T-cell (primary cell): ENCODE data around the gene IL17D. TPM values are rescaled to one million over a fixed set of nuclear protein-coding genes. Genes with fewer than 3 reads are reported as not detected.

Source experiments
- ATAC-seq, 4 experiments: fragments of 200-7000 bp in 3 of 4; fragments of 150-1000 bp in 1 of 4; cut with Tn5 transposase; replicated peaks in 1 of 4; 1 replicate in 3 of 4; 2 replicates in 1 of 4; pipeline ENCODE4 v1.10.0; 2021; ENCODE audit warnings: moderate library complexity in 3 of 4, mild to moderate bottlenecking in 2 of 4, moderate number of reproducible peaks in 1 of 4
- CTCF ChIA-PET, 2 donors: fragments of 300-600 bp; sonication (Branson Sonifier 250); formaldehyde crosslinking; loops; one replicate each; lab custom pipeline; 2022; ENCODE audit warnings: antibody characterized with exemption in 2 of 2; lab: Charles Lee
- POLR2A ChIA-PET, 2 donors: fragments of 300-600 bp; sonication (Branson Sonifier 250); formaldehyde crosslinking; loops; one replicate each; lab custom pipeline; 2022; ENCODE audit warnings: antibody characterized with exemption in 2 of 2; lab: Charles Lee
- DNase-seq, 35 experiments: peaks; one replicate each; pipeline versions ENCODE4 v3.0.0 to v3.0.0-alpha.2; 2013 to 2023
- H3K27ac ChIP-seq: one replicate; pipeline ENCODE4 v1.5.1; 2013; ENCODE audit warnings: low read length
- H3K27me3 ChIP-seq, 2 experiments: replicated peaks in 1 of 2; 1 replicate in 1 of 2; 2 replicates in 1 of 2; pipeline versions ENCODE4 v1.6.1 to v1.7.0; 2013; ENCODE audit warnings: low read length in 1 of 2, mixed read lengths in 1 of 2; ENCODE audit not compliant: control insufficient read depth in 2 of 2, insufficient read depth in 2 of 2; ENCODE audit errors: extremely low read depth in 1 of 2
- H3K36me3 ChIP-seq, 2 donors: 1 replicate in 1 of 2; 2 replicates in 1 of 2; pipeline versions ENCODE4 v1.6.1 to v1.7.0; 2013; ENCODE audit warnings: low read length in 1 of 2; ENCODE audit not compliant: control insufficient read depth in 2 of 2, insufficient read depth in 1 of 2; ENCODE audit errors: extremely low read depth in 1 of 2
- H3K4me1 ChIP-seq, 2 experiments: 1 replicate in 1 of 2; 2 replicates in 1 of 2; pipeline versions ENCODE4 v1.6.1 to v1.7.0; 2013; ENCODE audit warnings: low read length in 2 of 2, mixed read lengths in 1 of 2; ENCODE audit not compliant: insufficient read depth in 2 of 2, control insufficient read depth in 1 of 2; ENCODE audit errors: extremely low read depth in 1 of 2
- H3K4me3 ChIP-seq, 2 donors: 1 replicate in 1 of 2; 2 replicates in 1 of 2; pipeline versions ENCODE4 v1.5.1 to v1.7.0; 2013; ENCODE audit warnings: mild to moderate bottlenecking in 2 of 2, low read length in 1 of 2, moderate library complexity in 1 of 2; ENCODE audit not compliant: control insufficient read depth in 1 of 2; ENCODE audit errors: extremely low read depth in 1 of 2
- H3K9me3 ChIP-seq: 2 replicates; pipeline ENCODE4 v1.7.0; 2013
- H3K27ac Mint-ChIP-seq, 2 donors: one replicate each; pipeline ENCODE4 v1.8.0; 2020 to 2021; ENCODE audit warnings: mild to moderate bottlenecking in 2 of 2, mixed read lengths in 2 of 2
- H3K27me3 Mint-ChIP-seq, 2 donors: one replicate each; pipeline ENCODE4 v1.8.0; 2021 to 2022; ENCODE audit warnings: mixed read lengths in 2 of 2
- H3K36me3 Mint-ChIP-seq: one replicate; pipeline ENCODE4 v1.8.0; 2021; ENCODE audit warnings: mixed read lengths
- H3K4me1 Mint-ChIP-seq, 3 donors: one replicate each; pipeline ENCODE4 v1.8.0; 2020 to 2022; ENCODE audit warnings: mixed read lengths in 3 of 3, mild to moderate bottlenecking in 1 of 3
- H3K4me3 Mint-ChIP-seq, 3 donors: one replicate each; pipeline ENCODE4 v1.8.0; 2020 to 2022; ENCODE audit warnings: mild to moderate bottlenecking in 3 of 3, mixed read lengths in 3 of 3, moderate library complexity in 3 of 3
- H3K9me3 Mint-ChIP-seq, 3 donors: one replicate each; pipeline ENCODE4 v1.8.0; 2020 to 2022; ENCODE audit warnings: mixed read lengths in 3 of 3
- WGBS: methylation state at CpG from one replicate; pipeline ENCODE4 v1.1.5; 2013; ENCODE audit warnings: missing lambda C conversion rate; ENCODE audit not compliant: insufficient coverage; 5-methylcytosine and 5-hydroxymethylcytosine counted together
- total RNA-seq, 35 experiments: library from RNA in 6 of 35; stranded (reverse) in 6 of 35; fragments of 120-200 nt in 1 of 35; gene quantifications; one replicate each; pipeline versions ENCODE4 v1.2.1 to v1.2.4 and lab custom pipeline; 2013 to 2026

The IL17D gene
- total RNA-seq, 5 donors from 2014 or later (not counting 1 experiment from before 2014, with no cell fraction given): 0.13 to 0.20 (median 0.16) TPM; not detected in 2

DNA sequence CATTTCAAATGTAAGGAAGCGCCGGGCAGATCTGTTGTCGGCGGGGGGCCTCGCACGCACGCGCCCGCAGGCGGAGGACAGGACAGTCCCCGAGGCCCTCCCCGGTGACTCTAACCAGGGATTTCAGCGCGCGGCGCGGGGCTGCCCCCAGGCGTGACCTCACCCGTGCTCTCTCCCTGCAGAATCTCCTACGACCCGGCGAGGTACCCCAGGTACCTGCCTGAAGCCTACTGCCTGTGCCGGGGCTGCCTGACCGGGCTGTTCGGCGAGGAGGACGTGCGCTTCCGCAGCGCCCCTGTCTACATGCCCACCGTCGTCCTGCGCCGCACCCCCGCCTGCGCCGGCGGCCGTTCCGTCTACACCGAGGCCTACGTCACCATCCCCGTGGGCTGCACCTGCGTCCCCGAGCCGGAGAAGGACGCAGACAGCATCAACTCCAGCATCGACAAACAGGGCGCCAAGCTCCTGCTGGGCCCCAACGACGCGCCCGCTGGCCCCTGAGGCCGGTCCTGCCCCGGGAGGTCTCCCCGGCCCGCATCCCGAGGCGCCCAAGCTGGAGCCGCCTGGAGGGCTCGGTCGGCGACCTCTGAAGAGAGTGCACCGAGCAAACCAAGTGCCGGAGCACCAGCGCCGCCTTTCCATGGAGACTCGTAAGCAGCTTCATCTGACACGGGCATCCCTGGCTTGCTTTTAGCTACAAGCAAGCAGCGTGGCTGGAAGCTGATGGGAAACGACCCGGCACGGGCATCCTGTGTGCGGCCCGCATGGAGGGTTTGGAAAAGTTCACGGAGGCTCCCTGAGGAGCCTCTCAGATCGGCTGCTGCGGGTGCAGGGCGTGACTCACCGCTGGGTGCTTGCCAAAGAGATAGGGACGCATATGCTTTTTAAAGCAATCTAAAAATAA lies 18.2 kb downstream of the IL17D start:
- H3K27ac Mint-ChIP-seq: no peak overlapping the region
- H3K4me3 ChIP-seq: peak overlapping the region in 1 of 2 donors; percentile 2
- POLR2A ChIA-PET: no interaction called here
- H3K4me3 Mint-ChIP-seq: peak overlapping the region in 2 of 3 donors; percentile 13 to 54
- no peak overlapping the region for H3K27ac ChIP-seq
- H3K9me3 ChIP-seq: no peaks in the 10 kb centered on the region
- peak in 2 of 35 experiments; percentile 11 to 22 for DNase-seq
- peak; percentile 16 to 69 (median 58) for ATAC-seq
- H3K36me3 Mint-ChIP-seq: peaks cover 3% of the 10 kb centered on the region
- peaks cover 2 to 8% (median 4%) of the 10 kb centered on the region in 3 donors for H3K4me1 Mint-ChIP-seq
- no peaks in the 10 kb centered on the region for H3K36me3 ChIP-seq
- no peaks in the 10 kb centered on the region for H3K9me3 Mint-ChIP-seq
- peaks cover 0 to 40% of the 10 kb centered on the region in 2 experiments for H3K27me3 ChIP-seq
- H3K27me3 Mint-ChIP-seq: peaks cover 0 to 15% of the 10 kb centered on the region in 2 donors
- CTCF ChIA-PET: interaction anchor here in 1 of 2 donors (0.6 kb wide), 1 partner anchor 35 kb away, joined by 9 read pairs; no protein-coding TSS in a partner anchor
- H3K4me1 ChIP-seq: peaks cover 0 to 10% of the 10 kb centered on the region in 2 experiments
- 18% methylated on average over 68 of the region's 81 CpGs for WGBS

DNA sequence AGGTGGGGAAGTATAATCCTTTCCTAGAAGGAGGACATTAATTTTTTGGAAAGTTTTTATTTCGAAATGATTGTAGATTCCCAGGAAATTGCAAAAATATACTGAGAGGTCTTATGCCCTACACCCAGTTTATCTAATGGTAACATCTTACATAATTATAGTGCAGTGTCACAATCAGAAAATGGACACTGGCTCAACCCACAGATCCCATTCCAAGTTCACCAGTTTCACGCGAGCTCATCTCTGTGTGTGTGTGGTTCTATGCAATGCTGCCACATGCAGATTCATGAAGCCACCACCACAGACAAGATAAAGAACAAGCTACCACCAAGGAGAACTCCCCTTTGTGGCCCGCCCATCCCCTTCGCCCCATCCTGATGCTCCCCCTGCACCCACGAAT lies 24.4 kb downstream of the IL17D start:
- ChIA-PET CTCF (interaction anchor here in 1 of 2 donors (0.6 kb wide), 1 partner anchor 19 kb away, joined by 5 read pairs; no protein-coding TSS in a partner anchor), POLR2A (no interaction called here)
- Histone ChIP-seq H3K36me3 (no peaks in the 10 kb centered on the region), H3K27me3 (peaks cover 0 to 3% of the 10 kb centered on the region in 2 experiments), H3K4me3 (no peak overlapping the region), H3K9me3 (no peaks in the 10 kb centered on the region), H3K27ac (no peak overlapping the region), H3K4me1 (no peaks in the 10 kb centered on the region)
- H3K27me3 Mint-ChIP-seq: peaks cover 0 to 2% of the 10 kb centered on the region in 2 donors
- DNase-seq (no peak), ATAC-seq (no peak)
- H3K9me3 Mint-ChIP-seq: no peaks in the 10 kb centered on the region
- H3K27ac Mint-ChIP-seq: no peak overlapping the region
- peaks cover 31% of the 10 kb centered on the region for H3K36me3 Mint-ChIP-seq
- no peak overlapping the region for H3K4me3 Mint-ChIP-seq
- H3K4me1 Mint-ChIP-seq: no peaks in the 10 kb centered on the region
- WGBS: 75% methylated on average over 2 of the region's 6 CpGs

- no peaks in the 10 kb centered on the region for H3K9me3 ChIP-seq
- Mint-ChIP-seq H3K4me1 (no peaks in the 10 kb centered on the region), H3K9me3 (no peaks in the 10 kb centered on the region), H3K27ac (no peak overlapping the region), H3K27me3 (no peaks in the 10 kb centered on the region), H3K36me3 (peaks cover 31% of the 10 kb centered on the region), H3K4me3 (no peak overlapping the region)
- POLR2A ChIA-PET: no interaction called here
- no peak overlapping the region for H3K27ac ChIP-seq
- WGBS: 78% methylated on average over 4 of the region's 14 CpGs
- H3K4me1 ChIP-seq: no peaks in the 10 kb centered on the region
- H3K36me3 ChIP-seq: no peaks in the 10 kb centered on the region
- CTCF ChIA-PET: interaction anchor here in 1 of 2 donors (0.6 kb wide), 1 partner anchor 20 kb away, joined by 5 read pairs; no protein-coding TSS in a partner anchor
- ATAC-seq (no peak), DNase-seq (no peak)
- no peak overlapping the region for H3K4me3 ChIP-seq
- peaks cover 0 to 3% of the 10 kb centered on the region in 2 experiments for H3K27me3 ChIP-seq
Observed at GRCh38 chr13:20728579-20729311, 25.2 kb downstream of the IL17D start.

DNA sequence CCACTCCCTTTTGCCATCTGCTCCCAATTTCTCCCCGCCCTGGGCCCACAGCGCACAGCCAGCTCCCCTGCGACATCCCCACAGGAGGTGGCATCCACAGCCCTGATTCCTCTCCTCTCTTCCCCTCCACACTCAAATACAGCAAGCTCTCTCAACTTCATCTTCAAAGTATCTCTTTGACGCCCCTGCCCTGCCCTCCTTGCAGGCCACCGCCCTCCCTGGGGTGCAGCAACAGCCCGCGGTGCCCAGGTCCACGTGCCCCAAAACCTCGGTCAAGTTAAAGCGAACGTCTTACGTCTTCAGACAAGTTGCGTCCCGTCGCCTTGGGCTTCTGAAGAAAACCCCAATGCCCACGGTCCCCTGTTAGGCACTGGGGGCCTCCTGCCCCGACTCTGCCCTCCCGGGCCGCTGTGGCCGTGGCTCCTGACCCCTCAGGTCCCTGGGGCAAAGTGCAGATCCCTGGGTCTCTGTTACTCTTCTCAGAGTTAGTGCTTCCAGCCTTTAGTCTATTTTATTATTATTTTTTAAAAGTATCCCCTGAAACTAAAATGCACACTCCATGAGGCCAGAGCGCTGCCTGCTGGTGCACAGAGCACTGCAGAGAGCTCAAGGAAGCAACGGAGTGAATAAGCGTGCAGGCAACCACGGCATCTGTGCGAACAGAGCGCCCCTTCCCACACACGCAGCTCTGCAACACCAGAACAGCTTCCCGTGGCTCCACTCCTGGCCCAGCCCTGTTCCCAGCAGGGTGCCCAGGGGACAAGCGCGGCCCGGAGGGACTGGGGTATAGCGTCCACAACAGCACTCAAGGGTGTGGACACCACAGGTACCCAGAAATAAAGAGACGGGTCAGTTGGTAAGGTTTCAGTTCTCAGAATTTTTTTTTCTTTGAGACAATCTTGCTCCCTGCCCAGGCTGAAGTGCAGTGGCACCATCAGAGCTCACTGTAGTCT lies 26.4 kb downstream of the IL17D start:
- H3K4me3 ChIP-seq: no peak overlapping the region
- H3K36me3 Mint-ChIP-seq: peaks cover 38% of the 10 kb centered on the region
- POLR2A ChIA-PET: no interaction called here
- ATAC-seq: no peak
- no peaks in the 10 kb centered on the region for H3K4me1 Mint-ChIP-seq
- H3K9me3 ChIP-seq: no peaks in the 10 kb centered on the region
- H3K4me3 Mint-ChIP-seq: no peak overlapping the region
- H3K27me3 ChIP-seq: no peaks in the 10 kb centered on the region
- no peaks in the 10 kb centered on the region for H3K4me1 ChIP-seq
- no peak overlapping the region for H3K27ac ChIP-seq
- no peak overlapping the region for H3K27ac Mint-ChIP-seq
- H3K36me3 ChIP-seq: no peaks in the 10 kb centered on the region
- H3K9me3 Mint-ChIP-seq: no peaks in the 10 kb centered on the region
- DNase-seq: no peak
- WGBS: 92% methylated on average over 23 of the region's 33 CpGs
- CTCF ChIA-PET: interaction anchor here in 1 of 2 donors (0.9 kb wide), 1 partner anchor 750 kb away, joined by 3 read pairs; no protein-coding TSS in a partner anchor
- H3K27me3 Mint-ChIP-seq: no peaks in the 10 kb centered on the region

- Histone ChIP-seq H3K27ac (no peak overlapping the region), H3K36me3 (no peaks in the 10 kb centered on the region), H3K4me3 (no peak overlapping the region), H3K9me3 (no peaks in the 10 kb centered on the region), H3K27me3 (no peaks in the 10 kb centered on the region), H3K4me1 (no peaks in the 10 kb centered on the region)
- DNase-seq (no peak), ATAC-seq (no peak)
- ChIA-PET POLR2A (no interaction called here), CTCF (no interaction called here)
- Mint-ChIP-seq H3K9me3 (peaks cover 0 to 3% (median 0%) of the 10 kb centered on the region in 3 donors), H3K4me3 (no peak overlapping the region), H3K27me3 (no peaks in the 10 kb centered on the region), H3K36me3 (peaks cover 20% of the 10 kb centered on the region), H3K4me1 (no peaks in the 10 kb centered on the region), H3K27ac (no peak overlapping the region)
- WGBS: 98% methylated on average over 5 of the region's 6 CpGs
Observed at GRCh38 chr13:20738616-20739015, 35.1 kb downstream of the IL17D start.
